ENCODE measurements around the gene SOCS1. TPM values are rescaled to one million over a fixed set of nuclear protein-coding genes. Genes with fewer than 3 reads are reported as not detected.

Gene SOCS1
- total RNA-seq, 4 donors from 2014 or later = 3.8 to 11.1 (median 6.1) TPM

DNA sequence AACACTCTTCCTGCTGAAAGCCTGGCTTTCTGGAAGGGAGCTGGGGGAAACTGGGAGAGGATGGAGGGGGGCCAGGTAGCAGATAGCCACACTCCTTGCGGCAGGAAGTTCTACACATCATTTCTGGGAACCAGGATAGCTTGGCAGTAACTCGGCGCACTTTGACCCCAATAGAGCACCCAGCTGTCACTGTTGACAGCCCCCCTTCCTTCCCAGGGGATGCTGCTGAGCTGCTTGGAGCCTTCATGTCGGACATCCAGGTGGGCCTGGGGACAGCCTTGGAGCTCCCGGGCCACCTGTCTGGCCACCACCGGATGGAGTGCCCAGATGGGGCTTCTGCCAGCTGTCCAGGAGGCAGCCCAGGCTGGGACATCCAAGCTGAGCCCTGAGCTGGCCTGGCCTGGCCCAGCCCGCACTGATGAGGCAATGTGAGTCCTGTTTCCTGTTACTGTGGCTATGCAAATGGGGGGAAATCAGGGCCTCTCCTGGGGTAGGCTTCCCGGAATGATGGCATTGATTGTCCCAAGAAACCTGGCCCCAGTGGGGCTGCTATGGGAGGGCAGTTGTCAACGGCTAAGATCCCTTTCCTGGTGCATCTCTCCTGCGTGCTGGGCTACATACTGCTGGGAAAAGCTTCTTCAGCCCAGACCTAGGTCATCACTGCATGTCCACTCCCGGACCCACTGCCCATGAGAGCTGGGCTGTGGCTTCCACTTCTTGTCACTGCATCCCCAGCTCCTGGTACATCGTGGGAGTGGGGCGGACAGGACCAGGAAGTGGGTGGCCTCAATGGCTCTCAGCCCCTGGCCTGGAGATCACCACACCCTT, 50.0 kb downstream of the SOCS1 start:
- H3K9me3 ChIP-seq = peaks cover 0 to 8% (median 6%) of the 10 kb centered on the region in 4 donors

DNA sequence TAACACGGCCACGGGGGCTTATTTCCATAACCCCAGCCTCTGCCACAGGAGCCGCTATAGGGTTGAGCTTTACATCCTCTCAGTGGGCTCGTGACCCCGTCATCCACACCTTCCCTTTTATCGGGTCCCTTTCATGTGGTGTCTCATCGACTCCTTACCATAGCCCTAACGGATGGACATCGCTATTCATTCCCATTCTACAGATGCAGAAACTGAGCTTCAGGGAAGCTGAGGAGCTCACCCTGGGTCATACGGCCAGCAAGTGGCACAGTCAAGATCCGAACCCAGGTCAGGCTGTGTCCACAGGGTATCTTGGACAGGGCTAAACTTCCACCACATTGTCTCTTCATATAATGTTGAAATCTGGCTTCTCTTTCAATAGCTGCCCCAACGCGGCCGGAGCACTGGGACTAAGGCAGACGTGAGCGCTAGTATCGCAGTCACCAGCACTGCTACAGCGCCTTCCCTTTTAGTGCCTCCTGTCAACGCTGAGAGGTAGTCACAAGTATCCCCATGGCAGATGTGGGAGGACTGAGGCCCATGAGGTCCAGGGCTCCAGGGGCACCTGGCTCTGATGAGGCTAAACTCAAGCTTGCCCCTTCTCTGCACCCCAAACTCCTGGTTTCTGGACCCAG, 50.8 kb downstream of the SOCS1 start:
- no peak for DNase-seq (ENCODE audit: extremely low spot score)
- Histone ChIP-seq H3K36me3 (no peaks in the 10 kb centered on the region), H3K4me3 (no peak overlapping the region), H3K9me3 (peaks cover 0 to 8% (median 6%) of the 10 kb centered on the region in 4 donors), H3K27ac (replicated peaks in 1 of 4) (no peak overlapping the region), H3K4me1 (peaks cover 6 to 13% (median 11%) of the 10 kb centered on the region in 4 donors), H3K27me3 (no peaks in the 10 kb centered on the region)
- TF ChIP-seq, protein P1, sequence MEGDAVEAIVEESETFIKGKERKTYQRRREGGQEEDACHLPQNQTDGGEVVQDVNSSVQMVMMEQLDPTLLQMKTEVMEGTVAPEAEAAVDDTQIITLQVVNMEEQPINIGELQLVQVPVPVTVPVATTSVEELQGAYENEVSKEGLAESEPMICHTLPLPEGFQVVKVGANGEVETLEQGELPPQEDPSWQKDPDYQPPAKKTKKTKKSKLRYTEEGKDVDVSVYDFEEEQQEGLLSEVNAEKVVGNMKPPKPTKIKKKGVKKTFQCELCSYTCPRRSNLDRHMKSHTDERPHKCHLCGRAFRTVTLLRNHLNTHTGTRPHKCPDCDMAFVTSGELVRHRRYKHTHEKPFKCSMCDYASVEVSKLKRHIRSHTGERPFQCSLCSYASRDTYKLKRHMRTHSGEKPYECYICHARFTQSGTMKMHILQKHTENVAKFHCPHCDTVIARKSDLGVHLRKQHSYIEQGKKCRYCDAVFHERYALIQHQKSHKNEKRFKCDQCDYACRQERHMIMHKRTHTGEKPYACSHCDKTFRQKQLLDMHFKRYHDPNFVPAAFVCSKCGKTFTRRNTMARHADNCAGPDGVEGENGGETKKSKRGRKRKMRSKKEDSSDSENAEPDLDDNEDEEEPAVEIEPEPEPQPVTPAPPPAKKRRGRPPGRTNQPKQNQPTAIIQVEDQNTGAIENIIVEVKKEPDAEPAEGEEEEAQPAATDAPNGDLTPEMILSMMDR (IDR thresholded peaks at IDR 0.05) = no peak
- TF ChIP-seq POLR2AphosphoS5 (IDR thresholded peaks at IDR 0.05) (no peak), EP300 (IDR thresholded peaks at IDR 0.05) (no peak), POLR2A (IDR thresholded peaks at IDR 0.05; ENCODE audit: low read depth) (no peak)
- intact Hi-C loops (cut with DNase I) = no loop called here
- 90% methylated on average over 15 of the region's 19 CpGs for WGBS

More for the DNA sequence above, 50.0 kb downstream of the SOCS1 start:
- H3K27ac ChIP-seq (replicated peaks in 1 of 4) = no peak overlapping the region
- H3K36me3 ChIP-seq = no peaks in the 10 kb centered on the region
- H3K4me3 ChIP-seq = no peak overlapping the region
- TF ChIP-seq POLR2A (IDR thresholded peaks at IDR 0.05; ENCODE audit: low read depth) = no peak
- TF ChIP-seq POLR2AphosphoS5 (IDR thresholded peaks at IDR 0.05) = no peak
- no peak for TF ChIP-seq EP300 (IDR thresholded peaks at IDR 0.05)
- TF ChIP-seq, protein P1 (IDR thresholded peaks at IDR 0.05) = no peak
- intact Hi-C loops (cut with DNase I) = no loop called here
- peaks cover 0 to 2% (median 0%) of the 10 kb centered on the region in 4 donors for H3K27me3 ChIP-seq
- peaks cover 6 to 13% (median 11%) of the 10 kb centered on the region in 4 donors for H3K4me1 ChIP-seq
- no peak for DNase-seq (ENCODE audit: extremely low spot score)
- WGBS = 76% methylated on average over 8 of the region's 13 CpGs

DNA sequence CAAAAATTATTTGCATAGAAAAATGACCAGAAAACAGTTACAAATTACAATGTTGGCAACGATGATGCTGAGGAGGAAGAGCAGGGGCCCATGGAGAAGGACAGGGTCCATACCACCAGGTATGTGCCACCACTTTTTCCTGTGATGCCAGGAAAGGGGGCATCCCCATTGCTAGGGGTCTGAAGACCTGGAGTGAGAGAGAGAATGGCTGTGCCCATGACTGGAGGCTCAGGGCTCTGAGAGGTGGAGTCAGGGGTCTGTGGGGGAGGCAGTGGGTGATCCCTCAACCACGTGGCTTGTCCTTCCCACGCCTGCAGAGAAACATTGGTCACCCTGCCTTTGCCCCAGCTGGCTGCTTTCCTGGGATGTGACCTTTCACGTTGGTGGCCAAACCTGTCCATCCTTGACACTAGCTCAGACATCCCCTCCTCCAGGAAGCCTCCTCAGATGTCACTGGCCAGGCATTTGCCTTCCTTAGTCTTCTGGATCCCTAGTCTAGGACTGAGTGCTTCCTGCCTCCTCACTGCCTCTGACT, 51.4 kb downstream of the SOCS1 start:
- no peaks in the 10 kb centered on the region for H3K36me3 ChIP-seq
- TF ChIP-seq EP300 (IDR thresholded peaks at IDR 0.05) = no peak
- TF ChIP-seq, protein P1 (IDR thresholded peaks at IDR 0.05) = no peak
- TF ChIP-seq POLR2A (IDR thresholded peaks at IDR 0.05; ENCODE audit: low read depth) = no peak
- no peak for TF ChIP-seq POLR2AphosphoS5 (IDR thresholded peaks at IDR 0.05)
- intact Hi-C loops (cut with DNase I) = no loop called here
- peaks cover 0 to 8% (median 6%) of the 10 kb centered on the region in 4 donors for H3K9me3 ChIP-seq
- no peaks in the 10 kb centered on the region for H3K27me3 ChIP-seq
- H3K4me3 ChIP-seq = no peak overlapping the region
- H3K4me1 ChIP-seq = peaks cover 6 to 13% (median 11%) of the 10 kb centered on the region in 4 donors
- no peak overlapping the region for H3K27ac ChIP-seq (replicated peaks in 1 of 4)
- 91% methylated on average over 3 of the region's 4 CpGs for WGBS
- DNase-seq (ENCODE audit: extremely low spot score) = no peak

Small RNAs within 50 kb of the gene (small RNA-seq; reads per million reads assigned to genes)
- gene RF00554 = 0 reads per million in 3 donors

Other genes starting within 250 kb of the SOCS1 start
- not detected for gene TNP2, start 13.1 kb upstream of the SOCS1 start, total RNA-seq
- gene PRM3, start 17.4 kb upstream of the SOCS1 start, total RNA-seq = not detected
- not detected for gene PRM2, start 20.3 kb upstream of the SOCS1 start, total RNA-seq
- gene PRM1, start 25.1 kb upstream of the SOCS1 start, total RNA-seq = not detected
- 1 to 10 TPM in 1 of 4 donors, under 1 TPM in 2, not detected in 1; 0.29 to 1.7 (median 0.33) TPM for gene RMI2, start 89.3 kb upstream of the SOCS1 start, total RNA-seq